GM20431 (cell line): ENCODE data around the gene ANAPC5.
"Not testable (repeated sequence)": the region's sequence is repeated elsewhere in the genome, so short reads cannot be mapped to it uniquely, and the experiment has no call there.

Source experiments
- in situ Hi-C: fragments of 300-500 bp; cut with MseI, MboI; formaldehyde crosslinking; loops from one replicate; pipeline ENCODE4 v1.15.0; 2020; ENCODE audit warnings: low sequenced_read_pairs; ENCODE audit not compliant: unreplicated experiment

Gene ANAPC5

DNA sequence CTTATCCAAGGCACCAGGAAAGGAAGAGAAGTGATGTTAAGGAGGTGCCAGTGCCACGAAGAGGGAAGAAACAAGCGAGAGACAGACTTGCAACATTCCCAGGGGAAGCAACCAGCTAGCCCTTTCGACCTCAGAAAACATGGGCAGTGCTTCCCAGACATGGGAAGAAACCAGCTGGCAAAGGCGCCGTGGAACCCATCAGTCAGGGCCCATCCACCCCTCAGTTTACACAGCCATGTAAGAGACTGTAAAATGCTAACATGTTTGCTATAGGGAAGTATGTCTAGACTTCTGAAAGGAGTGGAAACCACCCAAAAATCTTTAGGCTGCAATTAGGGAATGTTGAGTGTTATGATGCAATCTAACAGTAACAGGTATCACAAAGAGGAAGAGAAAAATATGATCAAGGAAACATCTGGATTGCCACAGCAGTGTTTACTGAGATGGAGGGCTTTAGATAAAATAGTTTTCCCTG lies 26.3 kb downstream of the ANAPC5 start:
- in situ Hi-C loops: loop anchor here (25.0 kb wide), 1 partner anchor 111 kb away; no protein-coding TSS in a partner anchor

DNA sequence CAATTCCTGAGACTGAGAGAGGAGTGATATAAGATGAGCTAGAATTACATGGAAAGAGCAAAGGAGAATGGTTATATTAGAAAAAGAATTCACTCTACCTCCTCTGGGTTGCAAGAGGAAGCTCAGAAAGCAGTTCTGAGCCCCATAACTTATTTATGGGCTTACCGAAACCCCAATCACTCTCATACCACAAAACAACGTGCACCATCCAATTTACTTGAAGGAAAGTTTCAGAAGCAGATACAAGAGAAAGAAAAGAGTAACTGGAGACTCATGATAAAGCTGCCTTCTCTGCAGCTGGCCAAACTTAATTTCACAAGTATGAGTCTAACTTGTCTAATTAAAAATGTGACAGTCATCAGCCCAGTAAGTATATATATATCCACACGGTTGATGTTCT lies 28.3 kb downstream of the ANAPC5 start:
- in situ Hi-C loops: no loop called here

DNA sequence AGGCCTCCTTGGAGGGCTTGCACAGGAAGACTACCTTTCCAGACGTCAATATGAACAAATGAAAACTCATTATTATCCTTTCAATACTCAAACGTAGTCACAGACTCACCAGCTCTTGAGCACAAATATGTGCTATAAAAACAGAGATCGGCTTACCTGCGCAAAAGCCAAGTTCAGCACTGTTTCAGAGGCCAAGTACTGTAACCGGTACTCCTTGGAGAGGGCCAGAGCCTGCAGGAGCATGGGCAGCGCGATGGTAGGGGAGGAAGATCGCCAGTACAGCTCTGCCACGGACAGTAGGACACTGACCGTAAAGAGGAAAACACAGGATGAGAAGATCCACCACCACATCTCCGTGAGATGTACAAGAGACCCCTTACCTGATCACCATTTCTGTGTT lies 34.1 kb downstream of the ANAPC5 start:
- in situ Hi-C loops: no loop called here

DNA sequence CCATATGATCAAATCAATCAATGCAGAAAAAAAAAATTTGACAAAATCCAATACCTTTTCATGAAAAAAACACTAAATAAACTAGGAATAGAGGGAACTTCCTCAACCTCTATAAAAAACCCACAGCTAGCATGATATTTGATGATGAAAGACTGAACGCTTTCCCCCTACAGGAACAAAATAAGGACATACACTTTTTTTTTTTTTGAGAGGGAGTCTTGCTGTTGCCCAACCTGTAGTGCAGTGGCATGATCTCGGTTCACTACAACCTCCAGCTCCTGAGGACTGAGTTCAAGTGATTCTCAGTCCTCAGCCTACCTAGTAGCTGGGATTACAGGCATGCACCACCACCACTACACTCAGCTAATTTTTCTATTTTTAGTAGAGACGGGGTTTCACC lies 37.8 kb downstream of the ANAPC5 start:
- in situ Hi-C loops: no loop called here

DNA sequence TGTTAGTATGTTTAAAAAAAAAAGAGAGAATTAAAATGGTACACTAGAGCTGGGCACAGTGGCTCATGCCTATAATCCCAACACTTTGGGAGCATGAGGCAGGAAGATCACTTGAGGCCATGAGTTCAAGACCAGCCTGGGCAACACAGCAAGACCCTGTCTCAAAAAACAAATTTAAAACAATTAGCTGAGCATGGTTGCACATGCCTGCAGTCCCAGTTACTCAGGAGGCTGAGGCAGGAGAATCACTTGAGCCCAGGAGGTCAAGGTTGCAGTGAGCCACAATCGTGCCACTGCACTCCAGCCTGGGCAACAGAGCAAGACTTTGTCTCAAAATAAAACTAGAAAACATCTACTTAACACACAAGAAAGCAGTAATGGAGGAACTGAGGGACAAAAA lies 42.0 kb downstream of the ANAPC5 start:
- in situ Hi-C loops: not testable (repeated sequence)

DNA sequence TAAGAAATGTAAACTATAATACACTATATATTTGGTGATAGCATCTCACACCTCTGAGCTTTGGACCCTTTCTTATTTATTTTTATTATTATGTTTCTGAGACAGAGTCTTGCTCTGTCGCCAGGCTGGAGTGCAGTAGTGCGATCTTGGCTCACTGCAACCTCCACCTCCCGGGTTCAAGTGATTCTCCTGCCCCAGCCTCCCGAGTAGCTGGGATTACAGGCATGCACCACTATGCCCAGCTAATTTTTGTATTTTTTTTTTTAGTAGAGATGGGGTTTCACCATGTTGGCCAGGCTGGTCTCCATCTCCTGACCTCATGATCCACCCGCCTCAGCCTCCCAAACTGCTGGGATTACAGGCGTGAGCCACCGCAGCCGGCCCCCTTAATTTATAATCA lies 44.8 kb downstream of the ANAPC5 start:
- in situ Hi-C loops: not testable (repeated sequence)

- in situ Hi-C loops: no loop called here
Observed at GRCh38 chr12:121304306-121304705, 47.9 kb downstream of the ANAPC5 start.

DNA sequence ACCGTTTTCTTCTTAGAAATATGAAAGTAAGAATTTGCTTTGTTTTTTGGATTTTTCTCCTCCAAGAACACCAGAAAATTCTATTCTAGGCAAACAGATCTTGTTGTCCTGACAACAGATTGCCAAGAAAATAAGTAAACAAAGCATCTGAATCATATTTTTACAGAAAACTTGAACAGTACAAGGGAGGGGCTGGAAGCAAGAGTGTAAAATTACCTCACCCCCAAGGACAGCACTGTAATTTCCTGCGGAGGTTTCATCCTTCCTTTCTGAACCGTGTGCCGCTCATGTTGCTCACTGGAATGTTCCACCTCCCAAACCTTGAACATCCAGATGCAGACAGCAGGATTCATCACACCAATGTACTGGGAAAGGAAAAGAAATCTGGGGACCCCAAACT lies 50.3 kb downstream of the ANAPC5 start:
- in situ Hi-C loops: no loop called here

GRCh38 chr12:121300083-121300819 lies 52.0 kb downstream of the ANAPC5 start:
- in situ Hi-C loops: no loop called here

DNA sequence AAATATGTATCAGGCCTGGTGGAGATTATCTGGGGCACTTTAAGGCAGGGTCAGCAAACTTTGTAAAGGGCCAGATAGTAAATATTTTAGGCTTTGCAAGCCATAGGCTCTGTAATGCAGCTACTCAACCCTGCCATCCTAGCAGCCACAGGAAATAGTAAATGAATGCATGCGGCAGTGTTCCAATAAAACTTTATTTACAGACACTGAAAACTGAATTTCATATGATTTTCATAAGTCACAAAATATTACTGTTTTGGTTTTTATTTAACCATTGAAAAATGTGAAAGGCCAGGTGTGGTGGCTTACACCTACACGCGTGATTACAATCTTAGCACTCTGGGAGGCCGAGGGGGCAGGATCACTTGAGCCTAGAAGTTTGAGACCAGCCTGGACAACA lies 52.5 kb downstream of the ANAPC5 start:
- in situ Hi-C loops: no loop called here

DNA sequence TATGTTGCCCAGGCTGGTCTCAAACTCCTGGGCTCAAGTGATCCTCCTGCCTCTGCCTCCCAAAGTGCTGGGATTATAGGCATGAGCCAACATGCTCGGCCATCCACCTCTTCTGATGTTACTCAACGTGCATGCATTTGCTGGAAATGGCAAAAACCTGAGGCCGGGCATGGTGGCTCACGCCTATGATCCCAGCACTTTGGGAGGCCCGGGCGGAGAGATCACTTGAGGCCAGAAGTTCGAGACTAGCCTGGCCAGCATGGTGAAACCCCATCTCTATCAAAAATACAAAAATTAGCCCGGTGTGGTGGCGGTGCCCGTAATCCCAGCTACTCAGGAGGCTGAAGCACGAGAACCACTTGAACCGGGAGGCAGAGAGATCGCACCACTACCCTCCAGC lies 53.8 kb downstream of the ANAPC5 start:
- in situ Hi-C loops: not testable (repeated sequence)

- in situ Hi-C loops: no loop called here
Observed at GRCh38 chr12:121297435-121297991, 54.7 kb downstream of the ANAPC5 start.

GRCh38 chr12:121296618-121297434 lies 55.4 kb downstream of the ANAPC5 start, which contains the start of gene CAMKK2:
Gene CAMKK2, minus strand, starts transcription at chr12:121296709. Its CDS starts 22,183 bp downstream, at chr12:121274526.
- in situ Hi-C loops: no loop called here

- in situ Hi-C loops: no loop called here
Observed at GRCh38 chr12:121295746-121296617, 56.2 kb downstream of the ANAPC5 start.

GRCh38 chr12:121295116-121295745 lies 57.0 kb downstream of the ANAPC5 start:
- in situ Hi-C loops: no loop called here

DNA sequence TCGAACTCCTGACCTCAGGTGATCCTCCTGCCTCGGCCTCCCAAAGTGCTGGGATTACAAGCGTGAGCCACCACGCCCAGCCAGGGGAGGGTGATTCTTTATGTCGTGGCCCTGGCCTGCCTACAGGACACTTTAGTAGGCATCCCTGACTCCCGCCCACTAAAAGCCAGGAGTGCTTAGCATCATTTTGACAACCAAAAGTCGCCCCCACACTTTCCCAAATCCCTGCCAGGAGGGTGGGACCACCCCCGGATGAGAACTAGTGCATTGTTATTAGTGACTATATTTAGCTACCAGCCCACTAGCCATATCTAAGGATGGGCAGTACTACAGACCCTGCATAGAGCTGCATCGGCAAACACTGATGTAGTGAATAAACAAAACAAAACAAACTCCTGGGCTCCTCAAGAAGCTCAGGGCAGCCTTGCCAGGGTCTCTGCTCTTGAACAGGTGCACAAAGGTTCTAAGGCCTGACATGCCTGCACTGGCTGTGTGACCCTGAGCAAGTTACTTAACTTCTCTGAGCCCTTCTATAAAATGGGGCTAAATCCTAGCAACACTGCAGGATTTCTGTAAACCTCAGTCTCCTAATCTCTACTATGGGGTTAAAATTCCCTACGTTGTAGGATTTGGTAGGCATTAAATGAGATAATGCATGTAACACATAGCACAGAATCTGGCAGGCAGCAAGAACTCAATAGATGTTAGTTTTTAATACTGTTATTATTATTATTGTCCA lies 57.9 kb downstream of the ANAPC5 start:
- in situ Hi-C loops: no loop called here

DNA sequence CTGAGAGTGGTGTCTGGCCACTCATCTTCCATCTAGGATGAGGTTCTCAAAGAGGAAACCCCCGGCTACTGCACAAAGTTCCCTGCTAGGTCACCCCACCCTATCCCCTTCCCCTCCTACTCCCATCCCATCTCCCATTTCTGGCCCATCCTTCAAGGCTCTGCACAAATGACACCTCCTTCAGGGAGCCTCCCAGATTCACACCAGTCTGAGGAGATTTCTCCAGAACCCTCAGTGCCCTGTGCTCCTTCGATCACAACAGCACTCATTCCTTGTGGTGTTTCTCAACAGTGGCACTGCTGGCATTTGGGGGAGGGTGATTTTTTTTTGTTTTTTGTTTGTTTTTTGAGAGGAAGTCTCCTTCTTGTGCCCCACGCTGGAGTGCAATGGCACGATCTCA lies 58.6 kb downstream of the ANAPC5 start:
- in situ Hi-C loops: no loop called here

- in situ Hi-C loops: no loop called here
Observed at GRCh38 chr12:121290410-121290809, 61.8 kb downstream of the ANAPC5 start.

- in situ Hi-C loops: no loop called here
Observed at GRCh38 chr12:121289962-121290361, 62.2 kb downstream of the ANAPC5 start.
